ENCODE results near the gene VANGL1. TPM values are rescaled to one million over a fixed set of nuclear protein-coding genes. Genes with fewer than 3 reads are reported as not detected.

VANGL1 gene
- total and polyA plus RNA-seq, 4 donors, result 2.5 to 6.8 (median 3.5) TPM

DNA sequence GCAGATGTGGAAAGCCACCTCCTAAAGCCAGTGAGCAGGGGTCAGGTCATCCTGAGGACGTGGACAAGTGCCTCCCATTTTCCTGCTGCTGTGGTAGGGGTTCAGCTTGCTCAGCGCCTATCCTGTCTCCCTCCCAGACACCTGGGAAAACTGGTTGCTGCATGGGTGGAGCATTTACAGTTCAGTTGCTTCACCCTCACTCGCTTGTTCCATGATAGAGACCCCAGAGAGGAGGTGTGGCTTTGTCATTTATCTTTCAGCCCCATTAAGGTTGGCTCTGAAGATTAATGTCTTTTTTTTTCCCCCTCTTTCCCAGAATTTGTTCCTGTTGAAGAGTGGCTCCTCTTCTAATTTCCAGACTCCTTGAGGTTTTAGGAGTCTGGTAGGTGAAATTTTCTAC lies 9.2 kb downstream of the VANGL1 start:
- peaks cover 0 to 4% (median under 1%) of the 10 kb centered on the region in 4 donors for H3K4me1 ChIP-seq (ENCODE audit: control insufficient read depth in 4 of 4, insufficient read depth in 4 of 4, low read length in 3 of 4)
- H3K9ac ChIP-seq (ENCODE audit: low read depth in 1 of 2, low read length in 2 of 2), result no peak overlapping the region
- no peaks in the 10 kb centered on the region for H3K27me3 ChIP-seq (ENCODE audit: control insufficient read depth in 4 of 4, insufficient read depth in 4 of 4, low read length in 3 of 4)
- no peak overlapping the region for H3K27ac ChIP-seq (ENCODE audit: low read depth in 1 of 2, low read length in 2 of 2)
- H3K36me3 ChIP-seq (ENCODE audit: control insufficient read depth in 4 of 4, insufficient read depth in 3 of 4, low read depth in 1 of 4, low read length in 3 of 4), result peaks cover 0 to 4% (median 3%) of the 10 kb centered on the region in 4 donors
- no peaks in the 10 kb centered on the region for H3K9me3 ChIP-seq (ENCODE audit: control insufficient read depth in 4 of 4, low read length in 3 of 4)
- no peak for TF ChIP-seq GABPA (IDR thresholded peaks at IDR 0.05 in 1 of 2, conservative IDR thresholded peaks at IDR 0.05 in 1 of 2)
- no peak overlapping the region for H3K4me3 ChIP-seq (ENCODE audit: low read depth in 1 of 3, low read length in 3 of 3)
- DNase-seq (ENCODE audit: low spot score), result no peak
- 80% methylated on average over 3 of the region's 3 CpGs for WGBS

DNA sequence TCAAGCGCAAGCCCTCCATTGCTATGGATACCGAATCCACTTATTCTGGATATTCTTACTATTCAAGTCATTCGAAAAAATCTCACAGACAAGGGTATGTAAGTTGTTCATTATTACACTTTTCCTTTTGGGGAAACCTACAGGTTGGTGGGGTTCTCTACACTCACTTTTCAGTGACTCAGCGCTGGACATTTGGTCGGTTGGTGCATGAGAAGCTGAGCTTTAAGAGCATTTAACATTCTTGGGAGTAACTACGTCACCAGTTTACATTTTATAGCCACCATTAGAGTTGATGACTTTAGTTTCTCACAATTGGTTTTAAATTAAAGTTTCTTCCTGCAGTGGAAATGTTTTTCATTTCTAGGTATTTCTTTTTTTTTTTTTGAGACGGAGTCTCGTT lies 9.6 kb downstream of the VANGL1 start:
- WGBS, result 91% methylated on average over 8 of the region's 8 CpGs
- Histone ChIP-seq H3K36me3 (ENCODE audit: control insufficient read depth in 4 of 4, insufficient read depth in 3 of 4, low read depth in 1 of 4, low read length in 3 of 4) (peaks cover 0 to 4% (median 3%) of the 10 kb centered on the region in 4 donors), H3K9me3 (ENCODE audit: control insufficient read depth in 4 of 4, low read length in 3 of 4) (no peaks in the 10 kb centered on the region), H3K27ac (ENCODE audit: low read depth in 1 of 2, low read length in 2 of 2) (no peak overlapping the region), H3K4me3 (ENCODE audit: low read depth in 1 of 3, low read length in 3 of 3) (no peak overlapping the region), H3K27me3 (ENCODE audit: control insufficient read depth in 4 of 4, insufficient read depth in 4 of 4, low read length in 3 of 4) (no peaks in the 10 kb centered on the region), H3K4me1 (ENCODE audit: control insufficient read depth in 4 of 4, insufficient read depth in 4 of 4, low read length in 3 of 4) (peaks cover 0 to 6% (median 2%) of the 10 kb centered on the region in 4 donors), H3K9ac (ENCODE audit: low read depth in 1 of 2, low read length in 2 of 2) (no peak overlapping the region)
- no peak for DNase-seq (ENCODE audit: low spot score)
- no peak for TF ChIP-seq JUND (IDR thresholded peaks at IDR 0.05)

DNA sequence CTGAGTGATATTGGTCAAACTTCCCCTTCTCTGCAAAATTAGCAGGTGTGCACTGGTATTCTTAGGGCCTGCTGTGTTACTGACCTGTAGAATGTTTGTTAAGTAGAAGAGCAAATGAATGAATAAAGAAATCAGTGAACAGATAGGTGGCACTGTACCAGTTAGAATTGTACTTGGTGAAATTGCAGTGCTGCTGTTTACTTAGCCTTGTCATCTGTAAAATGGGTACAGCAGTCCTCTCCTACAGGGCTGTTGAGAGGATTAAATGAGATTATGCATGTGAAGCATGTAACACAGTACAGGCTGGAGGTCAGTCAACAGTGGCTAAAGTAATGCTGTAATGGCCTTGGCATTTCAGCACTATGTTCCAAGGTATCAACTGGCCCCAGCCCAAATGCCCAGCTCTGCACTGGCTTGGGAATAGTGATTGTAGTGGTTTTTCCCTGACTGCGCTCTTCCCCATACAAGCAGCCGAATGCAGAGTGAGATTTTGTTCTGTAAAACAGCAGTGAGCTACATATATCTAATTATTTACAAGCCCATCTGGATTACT lies 10.5 kb downstream of the VANGL1 start:
- WGBS, result over 99% methylated on average over 2 of the region's 2 CpGs
- no peak overlapping the region for H3K27ac ChIP-seq (ENCODE audit: low read depth in 1 of 2, low read length in 2 of 2)

More for the DNA sequence above, 10.5 kb downstream of the VANGL1 start:
- Histone ChIP-seq H3K4me3 (ENCODE audit: low read depth in 1 of 3, low read length in 3 of 3) (no peak overlapping the region), H3K27me3 (ENCODE audit: control insufficient read depth in 4 of 4, insufficient read depth in 4 of 4, low read length in 3 of 4) (no peaks in the 10 kb centered on the region), H3K9me3 (ENCODE audit: control insufficient read depth in 4 of 4, low read length in 3 of 4) (no peaks in the 10 kb centered on the region), H3K36me3 (ENCODE audit: control insufficient read depth in 4 of 4, insufficient read depth in 3 of 4, low read depth in 1 of 4, low read length in 3 of 4) (peaks cover 0 to 4% (median 3%) of the 10 kb centered on the region in 4 donors), H3K4me1 (ENCODE audit: control insufficient read depth in 4 of 4, insufficient read depth in 4 of 4, low read length in 3 of 4) (peaks cover 0 to 12% (median 5%) of the 10 kb centered on the region in 4 donors), H3K9ac (ENCODE audit: low read depth in 1 of 2, low read length in 2 of 2) (no peak overlapping the region)
- no peak for DNase-seq (ENCODE audit: low spot score)
- no peak for TF ChIP-seq FOXA1 (IDR thresholded peaks at IDR 0.05)
- TF ChIP-seq, protein P1, sequence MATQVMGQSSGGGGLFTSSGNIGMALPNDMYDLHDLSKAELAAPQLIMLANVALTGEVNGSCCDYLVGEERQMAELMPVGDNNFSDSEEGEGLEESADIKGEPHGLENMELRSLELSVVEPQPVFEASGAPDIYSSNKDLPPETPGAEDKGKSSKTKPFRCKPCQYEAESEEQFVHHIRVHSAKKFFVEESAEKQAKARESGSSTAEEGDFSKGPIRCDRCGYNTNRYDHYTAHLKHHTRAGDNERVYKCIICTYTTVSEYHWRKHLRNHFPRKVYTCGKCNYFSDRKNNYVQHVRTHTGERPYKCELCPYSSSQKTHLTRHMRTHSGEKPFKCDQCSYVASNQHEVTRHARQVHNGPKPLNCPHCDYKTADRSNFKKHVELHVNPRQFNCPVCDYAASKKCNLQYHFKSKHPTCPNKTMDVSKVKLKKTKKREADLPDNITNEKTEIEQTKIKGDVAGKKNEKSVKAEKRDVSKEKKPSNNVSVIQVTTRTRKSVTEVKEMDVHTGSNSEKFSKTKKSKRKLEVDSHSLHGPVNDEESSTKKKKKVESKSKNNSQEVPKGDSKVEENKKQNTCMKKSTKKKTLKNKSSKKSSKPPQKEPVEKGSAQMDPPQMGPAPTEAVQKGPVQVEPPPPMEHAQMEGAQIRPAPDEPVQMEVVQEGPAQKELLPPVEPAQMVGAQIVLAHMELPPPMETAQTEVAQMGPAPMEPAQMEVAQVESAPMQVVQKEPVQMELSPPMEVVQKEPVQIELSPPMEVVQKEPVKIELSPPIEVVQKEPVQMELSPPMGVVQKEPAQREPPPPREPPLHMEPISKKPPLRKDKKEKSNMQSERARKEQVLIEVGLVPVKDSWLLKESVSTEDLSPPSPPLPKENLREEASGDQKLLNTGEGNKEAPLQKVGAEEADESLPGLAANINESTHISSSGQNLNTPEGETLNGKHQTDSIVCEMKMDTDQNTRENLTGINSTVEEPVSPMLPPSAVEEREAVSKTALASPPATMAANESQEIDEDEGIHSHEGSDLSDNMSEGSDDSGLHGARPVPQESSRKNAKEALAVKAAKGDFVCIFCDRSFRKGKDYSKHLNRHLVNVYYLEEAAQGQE (IDR thresholded peaks at IDR 0.05), result no peak
- TF ChIP-seq, protein P2, sequence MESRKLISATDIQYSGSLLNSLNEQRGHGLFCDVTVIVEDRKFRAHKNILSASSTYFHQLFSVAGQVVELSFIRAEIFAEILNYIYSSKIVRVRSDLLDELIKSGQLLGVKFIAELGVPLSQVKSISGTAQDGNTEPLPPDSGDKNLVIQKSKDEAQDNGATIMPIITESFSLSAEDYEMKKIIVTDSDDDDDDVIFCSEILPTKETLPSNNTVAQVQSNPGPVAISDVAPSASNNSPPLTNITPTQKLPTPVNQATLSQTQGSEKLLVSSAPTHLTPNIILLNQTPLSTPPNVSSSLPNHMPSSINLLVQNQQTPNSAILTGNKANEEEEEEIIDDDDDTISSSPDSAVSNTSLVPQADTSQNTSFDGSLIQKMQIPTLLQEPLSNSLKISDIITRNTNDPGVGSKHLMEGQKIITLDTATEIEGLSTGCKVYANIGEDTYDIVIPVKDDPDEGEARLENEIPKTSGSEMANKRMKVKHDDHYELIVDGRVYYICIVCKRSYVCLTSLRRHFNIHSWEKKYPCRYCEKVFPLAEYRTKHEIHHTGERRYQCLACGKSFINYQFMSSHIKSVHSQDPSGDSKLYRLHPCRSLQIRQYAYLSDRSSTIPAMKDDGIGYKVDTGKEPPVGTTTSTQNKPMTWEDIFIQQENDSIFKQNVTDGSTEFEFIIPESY (IDR thresholded peaks at IDR 0.05), result no peak
- TF ChIP-seq TAF1 (conservative IDR thresholded peaks at IDR 0.05), result no peak
- TF ChIP-seq JUND (IDR thresholded peaks at IDR 0.05), result no peak
- no peak for TF ChIP-seq HNF4G (IDR thresholded peaks at IDR 0.05)
- TF ChIP-seq, protein P3, sequence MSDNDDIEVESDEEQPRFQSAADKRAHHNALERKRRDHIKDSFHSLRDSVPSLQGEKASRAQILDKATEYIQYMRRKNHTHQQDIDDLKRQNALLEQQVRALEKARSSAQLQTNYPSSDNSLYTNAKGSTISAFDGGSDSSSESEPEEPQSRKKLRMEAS (IDR thresholded peaks at IDR 0.05), result no peak
- no peak for TF ChIP-seq HNF4A (conservative IDR thresholded peaks at IDR 0.05)
- no peak for TF ChIP-seq YY1 (IDR thresholded peaks at IDR 0.05)
- TF ChIP-seq RXRA (IDR thresholded peaks at IDR 0.05), result no peak
- no peak for TF ChIP-seq FOXA2 (IDR thresholded peaks at IDR 0.05)
- no peak for TF ChIP-seq SP1 (IDR thresholded peaks at IDR 0.05)
- TF ChIP-seq NR2F2 (IDR thresholded peaks at IDR 0.05), result no peak
- TF ChIP-seq RAD21 (IDR thresholded peaks at IDR 0.05), result no peak
- TF ChIP-seq, protein P4, sequence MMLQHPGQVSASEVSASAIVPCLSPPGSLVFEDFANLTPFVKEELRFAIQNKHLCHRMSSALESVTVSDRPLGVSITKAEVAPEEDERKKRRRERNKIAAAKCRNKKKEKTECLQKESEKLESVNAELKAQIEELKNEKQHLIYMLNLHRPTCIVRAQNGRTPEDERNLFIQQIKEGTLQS (IDR thresholded peaks at IDR 0.05), result no peak

Data from liver (tissue), 9 donors.